ENCODE measurements around the gene LITAF.
"Not testable (repeated sequence)": the region's sequence is repeated elsewhere in the genome, so short reads cannot be mapped to it uniquely, and the experiment has no call there.

LITAF gene

DNA sequence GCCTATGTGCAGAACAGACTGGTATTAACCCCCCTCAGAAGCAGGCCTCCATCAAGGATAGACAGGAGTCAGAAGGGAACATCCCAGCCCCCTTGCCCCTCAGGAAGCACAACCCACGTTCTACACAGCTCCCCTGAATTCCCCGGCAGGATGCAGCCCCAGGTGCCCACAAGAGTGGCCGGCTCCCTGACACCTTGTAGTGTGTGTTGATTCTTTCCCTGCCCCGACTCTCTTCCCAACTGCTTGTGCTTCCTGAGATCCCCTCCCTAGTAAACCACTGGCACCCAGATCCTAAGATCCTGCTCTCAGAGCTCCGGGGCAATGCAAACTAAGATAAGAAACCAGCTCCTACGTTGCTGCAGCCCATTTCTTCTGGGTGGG, 34.8 kb upstream of the LITAF start:
- no peak for DNase-seq (ENCODE audit: low read depth in 2 of 2)

DNA sequence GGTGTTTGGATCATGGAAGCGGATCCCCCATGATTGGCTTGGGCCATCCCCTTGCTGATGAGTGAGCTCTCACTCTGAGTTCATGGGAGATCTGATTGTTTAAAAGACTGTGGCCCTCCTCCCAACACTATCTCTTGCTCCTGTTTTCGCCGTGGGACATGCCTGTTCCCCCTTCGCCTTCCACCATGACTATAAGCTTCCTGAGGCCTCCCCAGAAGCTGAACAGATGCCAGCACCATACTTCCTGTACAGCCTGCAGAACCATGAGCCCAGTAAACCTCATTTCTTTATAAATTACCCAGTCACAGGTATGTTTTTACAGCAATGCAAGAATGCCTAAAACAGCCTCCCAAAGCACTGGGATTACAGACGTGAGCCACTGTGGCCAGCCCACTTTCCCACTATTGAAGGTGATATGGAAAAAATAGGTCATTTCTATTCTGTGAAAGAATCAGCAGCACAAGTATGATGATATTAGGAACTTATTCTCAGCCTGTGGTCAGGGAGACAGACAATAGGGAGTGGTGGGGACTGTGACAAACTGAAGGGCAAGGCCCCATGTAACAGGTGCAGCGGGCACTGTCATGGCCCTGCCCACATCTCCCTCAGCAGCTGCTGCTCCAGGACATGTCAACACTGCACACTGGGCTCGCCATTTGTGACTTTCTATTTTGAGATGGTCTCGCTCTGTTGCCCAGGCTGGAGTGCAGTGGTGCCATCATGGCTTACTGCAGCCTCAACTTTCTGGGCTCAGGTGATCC, 33.7 kb upstream of the LITAF start:
- DNase-seq (ENCODE audit: low read depth in 2 of 2) = no peak

- no peak for DNase-seq (ENCODE audit: low read depth in 2 of 2)
Observed at GRCh38 chr16:11619327-11619851, 32.7 kb upstream of the LITAF start.

DNA sequence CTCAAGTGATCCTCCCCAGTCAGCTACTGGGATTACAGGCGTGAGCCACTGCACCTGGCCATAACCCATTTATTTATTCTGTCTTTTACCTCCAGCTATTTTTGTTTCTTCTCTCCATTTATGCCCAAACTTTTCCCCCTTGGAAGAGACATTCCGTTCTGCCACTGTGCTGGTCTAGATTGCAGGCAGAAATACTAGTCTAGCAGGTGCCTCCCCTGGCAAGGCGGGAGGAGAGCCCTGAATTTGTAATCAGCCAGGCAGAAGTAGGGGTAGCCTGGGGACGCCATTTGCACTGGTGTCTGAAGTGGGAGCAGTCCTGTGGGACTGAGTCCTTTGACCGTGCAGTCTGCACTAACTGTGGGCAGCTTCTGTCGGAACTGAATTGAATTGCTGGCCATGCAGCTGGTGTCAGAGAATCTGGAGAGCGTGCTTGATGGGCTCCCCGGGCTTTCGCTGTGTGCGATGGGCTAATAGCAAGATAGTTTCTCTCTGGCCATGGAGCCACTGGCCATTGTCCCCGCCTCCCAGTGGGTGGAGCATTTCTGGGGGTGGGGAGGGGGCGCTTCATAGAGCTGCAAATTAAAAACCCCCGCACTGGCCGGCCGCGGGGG, 31.5 kb upstream of the LITAF start:
- no peak for DNase-seq (ENCODE audit: low read depth in 2 of 2)

DNA sequence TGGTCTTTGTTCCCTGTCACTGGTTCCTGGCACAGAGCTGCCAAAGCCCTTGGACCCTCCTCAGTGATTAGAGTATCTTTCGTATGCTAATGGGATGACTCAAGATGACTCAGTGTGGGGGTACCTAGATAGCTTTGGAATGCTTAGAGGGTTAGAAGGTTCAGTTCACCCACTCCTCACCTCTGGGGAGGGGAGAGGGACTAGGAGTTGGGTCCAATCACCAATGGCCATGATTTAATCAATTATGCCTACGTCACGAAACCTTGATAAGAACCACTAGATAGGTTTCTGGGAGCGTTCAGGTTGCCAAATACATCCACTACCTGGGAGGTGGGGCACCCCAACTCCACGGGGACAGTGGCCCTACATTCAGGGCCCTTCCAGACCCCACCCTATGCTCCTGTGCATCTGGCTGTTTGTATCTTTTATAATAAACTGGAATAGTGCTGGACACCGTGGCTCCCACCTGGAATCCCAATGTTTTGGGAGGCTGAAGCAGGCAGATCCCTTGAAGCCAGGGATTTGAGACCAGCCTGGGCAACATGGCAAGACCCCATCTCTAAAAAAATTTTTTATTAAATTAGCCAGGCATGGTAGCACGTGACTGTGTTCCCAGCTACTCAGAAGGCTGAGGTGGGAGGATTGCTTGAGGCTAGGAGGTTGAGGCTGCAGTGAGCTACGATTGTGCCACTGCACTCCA, 29.2 kb upstream of the LITAF start:
- DNase-seq (ENCODE audit: low read depth in 2 of 2) = no peak

- DNase-seq (ENCODE audit: low read depth in 2 of 2) = no peak
Observed at GRCh38 chr16:11614587-11615175, 28.0 kb upstream of the LITAF start.

- peak in 1 of 2 donors; percentile 21 for DNase-seq (ENCODE audit: low read depth in 2 of 2)
Observed at GRCh38 chr16:11613381-11614303, 26.9 kb upstream of the LITAF start.

DNA sequence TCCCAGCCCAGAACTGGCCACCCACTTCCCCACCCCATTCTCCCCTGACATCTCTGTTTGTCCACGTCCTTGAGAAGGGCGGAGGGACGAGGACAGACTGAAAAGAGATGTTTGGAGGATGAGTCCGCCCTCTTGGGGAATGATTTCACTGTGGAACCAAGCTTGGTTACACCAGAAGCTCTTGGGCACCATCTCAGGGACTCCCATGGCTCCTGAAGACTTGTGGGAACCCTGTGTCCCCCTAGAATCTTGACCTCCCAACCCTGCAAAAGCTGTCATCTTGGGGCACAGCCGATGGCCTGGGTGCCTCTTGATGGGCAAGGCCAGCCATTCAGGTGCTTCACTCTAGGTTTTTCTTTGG, 25.9 kb upstream of the LITAF start:
- no peak for DNase-seq (ENCODE audit: low read depth in 2 of 2)

DNA sequence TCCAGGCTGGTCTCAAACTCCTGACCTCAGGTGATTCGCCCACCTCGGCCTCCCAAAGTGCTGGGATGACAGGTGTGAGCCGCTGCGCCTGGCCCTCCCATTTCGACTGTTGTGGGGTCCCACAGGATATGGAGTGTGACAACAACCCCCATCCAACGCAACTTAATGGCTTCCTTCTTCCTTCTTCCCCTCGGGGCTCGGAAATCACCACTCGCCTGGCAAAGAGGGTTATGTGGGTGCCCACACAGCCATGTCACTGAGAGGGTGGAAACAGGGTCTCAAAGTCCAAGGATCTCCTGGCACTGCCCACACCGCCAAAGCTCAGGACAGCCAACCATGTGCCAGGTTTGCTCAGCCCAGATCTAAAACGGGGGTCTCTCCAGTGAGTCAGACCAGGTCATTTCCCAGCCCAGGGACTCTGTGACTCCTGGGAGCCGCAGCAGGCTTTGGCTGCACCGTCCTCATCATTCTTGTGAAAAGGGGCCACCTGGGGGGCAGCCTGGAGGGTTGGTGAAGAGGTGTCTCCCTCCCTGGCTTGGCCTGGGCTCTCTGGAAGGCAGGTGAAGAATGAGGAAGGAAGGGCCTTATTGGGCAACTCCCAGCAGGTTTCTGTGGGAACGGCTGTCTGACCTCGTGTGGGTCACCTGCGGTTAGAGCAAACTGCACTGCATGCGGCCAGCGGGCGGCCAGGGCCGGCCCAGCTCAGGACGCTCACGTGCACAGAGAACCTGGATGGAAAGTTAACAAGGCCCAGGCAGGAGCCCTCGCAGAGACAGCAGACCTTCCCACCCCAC, 25.3 kb upstream of the LITAF start:
- no peak for DNase-seq (ENCODE audit: low read depth in 2 of 2)

- no peak for DNase-seq (ENCODE audit: low read depth in 2 of 2)
Observed at GRCh38 chr16:11610580-11610979, 23.9 kb upstream of the LITAF start.

- no peak for DNase-seq (ENCODE audit: low read depth in 2 of 2)
Observed at GRCh38 chr16:11610121-11610505, 23.4 kb upstream of the LITAF start.

GRCh38 chr16:11609474-11610120, 22.9 kb upstream of the LITAF start:
- no peak for DNase-seq (ENCODE audit: low read depth in 2 of 2)

DNA sequence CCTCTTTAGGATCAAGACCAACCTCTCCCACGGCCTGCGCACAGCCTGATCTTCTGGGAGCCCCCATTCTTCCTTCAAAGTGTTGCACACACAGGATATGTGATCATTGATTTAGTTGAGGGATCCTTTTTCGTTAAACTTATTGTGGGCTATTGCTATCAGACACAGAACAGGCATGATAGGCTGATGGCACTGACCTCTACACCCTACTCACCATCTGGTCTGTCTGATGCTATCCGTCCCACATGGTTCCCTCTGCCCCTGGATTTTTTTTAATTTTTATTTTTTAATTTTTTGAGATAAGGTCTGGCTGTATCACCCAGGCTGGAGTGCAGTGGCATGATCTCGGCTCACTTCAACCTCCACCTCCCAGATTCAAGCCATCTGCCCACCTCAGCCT, 19.2 kb upstream of the LITAF start:
- no peak for DNase-seq (ENCODE audit: low read depth in 2 of 2)

GRCh38 chr16:11605564-11605886, 18.8 kb upstream of the LITAF start:
- no peak for DNase-seq (ENCODE audit: low read depth in 2 of 2)

- no peak for DNase-seq (ENCODE audit: low read depth in 2 of 2)
Observed at GRCh38 chr16:11604783-11605563, 18.3 kb upstream of the LITAF start.

DNA sequence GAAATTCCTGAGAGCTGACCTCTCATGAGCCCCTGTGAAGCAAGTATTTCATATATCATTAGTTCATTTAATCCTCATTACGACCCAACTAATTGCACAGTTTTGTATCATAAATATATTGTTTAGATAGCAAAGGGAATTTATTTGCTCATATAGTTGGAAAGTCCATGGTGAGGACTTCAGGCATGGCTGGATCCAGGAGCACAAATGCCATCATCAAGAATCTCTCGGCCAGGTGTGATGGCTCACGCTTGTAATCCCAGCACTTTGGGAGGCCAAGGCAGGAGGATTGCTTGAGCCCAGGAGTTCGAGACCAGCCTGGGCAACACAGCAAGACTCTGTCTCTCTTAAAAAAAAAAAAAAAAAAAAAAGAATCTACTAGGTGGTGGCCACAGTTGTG, 17.6 kb upstream of the LITAF start:
- DNase-seq (ENCODE audit: low read depth in 2 of 2) = not testable (repeated sequence)

DNA sequence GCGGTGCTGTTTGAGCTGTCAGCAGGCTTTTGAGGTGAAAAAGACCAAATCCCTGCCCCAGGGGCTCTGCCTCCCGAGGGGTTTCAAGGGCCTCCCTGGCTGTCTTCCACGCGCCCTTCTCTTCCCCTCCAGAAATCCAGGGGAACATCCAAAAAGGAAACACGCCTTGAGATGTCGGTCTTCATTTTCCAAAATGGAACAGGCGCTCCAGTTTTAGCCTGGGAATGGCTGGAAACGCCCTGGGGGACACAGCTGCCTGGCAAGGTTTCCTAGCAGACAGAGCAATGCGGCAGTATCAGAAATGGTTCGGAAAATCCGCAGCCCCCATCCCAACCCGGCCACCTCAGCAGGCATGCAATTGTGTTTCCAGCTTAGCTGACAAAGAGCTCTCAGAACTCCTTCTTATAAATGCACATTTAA, 16.6 kb upstream of the LITAF start:
- DNase-seq (ENCODE audit: low read depth in 2 of 2) = no peak

GRCh38 chr16:11602321-11602720, 15.6 kb upstream of the LITAF start:
- no peak for DNase-seq (ENCODE audit: low read depth in 2 of 2)

- no peak for DNase-seq (ENCODE audit: low read depth in 2 of 2)
Observed at GRCh38 chr16:11601911-11602310, 15.2 kb upstream of the LITAF start.

All from stimulated activated CD8-positive, alpha-beta memory T cell treated with anti-CD3 and anti-CD28 coated beads, Interleukin-7, amount 100 ng/mL, for 4 hours (primary cell).